GM12892 (cell line): ENCODE measurements around the gene ASCL2.

Experiments used
- POLR2A ChIP-seq: IDR thresholded peaks from 2 replicates; pipeline ENCODE4 v1.6.1; 2011; ENCODE audit warnings: low read depth, low read length, control low read depth
- POLR2AphosphoS5 ChIP-seq: IDR thresholded peaks from 2 replicates; pipeline ENCODE4 v1.6.1; 2011; ENCODE audit warnings: low read depth, low read length, control low read depth
- TAF1 ChIP-seq: IDR thresholded peaks from 2 replicates; pipeline ENCODE4 v1.6.1; 2011; ENCODE audit warnings: low read depth, mild to moderate bottlenecking, control low read depth, low read length, borderline replicate concordance

- TF ChIP-seq POLR2A (no peak), TAF1 (no peak), POLR2AphosphoS5 (no peak)
Measured at GRCh38 chr11:2310786-2311352, 40.5 kb upstream of the ASCL2 start.
